Activated CD8-positive, alpha-beta memory T cell treated with anti-CD3 and anti-CD28 coated beads, Interleukin-2, amount 50 U/mL, for 24 hours (primary cell): ENCODE measurements around the gene SEL1L3.
"Not testable (repeated sequence)": the region's sequence is repeated elsewhere in the genome, so short reads cannot be mapped to it uniquely, and the experiment has no call there.

Experiments used
- DNase-seq: peaks from one replicate; pipeline ENCODE4 v3.0.0-alpha.2; 2020; ENCODE audit errors: extremely low read depth

The SEL1L3 gene

DNA sequence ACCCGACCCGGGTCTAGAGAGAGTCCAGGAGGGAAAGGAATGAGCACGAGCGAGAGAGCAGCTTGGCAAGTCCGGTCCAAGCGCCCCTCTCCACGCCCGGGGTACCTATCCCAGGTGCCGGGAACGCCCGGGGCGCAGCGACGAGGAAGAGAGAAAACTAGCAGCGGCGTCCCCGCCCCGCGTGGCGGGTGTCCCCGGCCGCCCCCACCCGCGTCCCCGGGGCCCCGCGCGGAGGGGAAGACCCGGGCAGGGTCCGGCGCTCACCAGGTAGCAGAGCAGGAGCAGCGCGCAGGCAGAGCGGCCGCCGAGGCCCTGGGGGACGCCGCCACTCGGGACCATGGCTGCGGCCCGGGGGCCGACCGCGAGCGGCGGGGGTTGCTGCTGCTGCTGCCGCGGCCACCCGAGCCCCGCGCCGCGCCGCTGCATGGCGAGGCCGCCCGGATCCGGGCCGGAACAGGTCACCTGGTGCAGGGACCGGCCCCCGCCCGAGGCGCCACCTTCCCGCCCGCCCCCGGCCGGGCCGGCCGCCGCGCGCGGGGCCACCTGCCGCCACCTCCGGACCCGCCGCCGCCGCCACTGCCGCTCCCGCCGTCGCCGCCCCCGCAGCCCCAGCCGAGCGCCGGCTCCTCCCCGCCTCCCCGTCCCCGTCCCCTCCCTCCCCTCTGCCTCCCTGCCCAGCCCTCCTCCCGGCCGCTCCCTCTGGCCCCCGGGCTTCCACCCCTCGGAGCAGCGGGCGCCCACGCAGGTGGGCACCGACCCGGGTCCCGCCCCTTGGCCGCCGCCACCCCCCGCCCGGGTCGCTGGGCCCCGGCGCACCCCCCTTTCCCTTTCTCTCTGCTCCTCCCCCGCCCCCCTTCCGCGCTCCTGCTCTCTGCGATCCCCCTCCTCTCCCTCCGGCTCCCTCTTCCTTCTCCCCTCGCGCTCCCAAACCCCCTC, at the start of gene SEL1L3:
TSS of gene SEL1L3 (minus strand) at position 578 of the 936 bp plus-strand sequence. CDS start at position 426, 152 bp downstream.
- no peak for DNase-seq

DNA sequence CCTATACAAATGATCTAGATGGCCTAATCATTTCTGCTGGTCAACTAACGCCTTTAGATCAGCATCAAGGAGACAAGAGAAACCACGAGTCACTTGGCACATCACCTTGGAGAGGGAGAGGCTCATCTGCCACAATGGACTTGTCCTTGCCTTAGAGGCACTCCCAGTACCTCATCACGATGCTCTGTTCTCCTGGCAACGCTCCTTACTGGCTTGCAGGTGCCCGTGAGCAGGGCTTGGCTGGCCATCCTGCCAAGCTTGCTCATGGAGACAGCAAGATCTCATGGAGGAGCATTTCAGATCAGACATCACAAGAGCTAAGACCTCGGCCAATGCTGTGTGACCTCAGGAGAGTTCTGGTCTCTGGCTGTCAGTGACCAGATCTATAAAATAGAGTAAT, 48.6 kb upstream of the SEL1L3 start:
- no peak for DNase-seq

- DNase-seq: no peak
Measured at GRCh38 chr4:25908491-25908901, 45.7 kb upstream of the SEL1L3 start.

DNA sequence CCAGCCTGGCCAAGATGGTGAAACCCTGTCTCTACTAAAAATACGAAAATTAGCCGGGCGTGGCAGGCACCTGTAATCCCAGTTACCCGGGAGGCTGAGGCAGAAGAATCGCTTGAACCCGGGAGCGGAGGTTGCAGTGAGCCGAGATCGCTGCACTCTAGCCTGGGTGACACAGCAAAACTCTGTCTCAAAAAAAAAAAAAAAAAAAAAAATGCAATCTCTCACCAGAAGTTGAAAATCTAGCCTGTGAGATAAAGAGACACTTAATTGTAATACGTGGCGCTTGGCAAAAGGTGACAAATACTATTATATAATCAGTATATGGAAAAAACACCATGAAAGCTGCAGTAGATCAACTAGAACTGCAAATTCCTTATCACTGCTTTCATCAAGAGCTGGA, 43.3 kb upstream of the SEL1L3 start:
- not testable (repeated sequence) for DNase-seq

GRCh38 chr4:25905371-25905770, 42.6 kb upstream of the SEL1L3 start:
- DNase-seq: no peak

GRCh38 chr4:25904748-25905082, 41.9 kb upstream of the SEL1L3 start:
- no peak for DNase-seq

GRCh38 chr4:25903900-25904747, 41.3 kb upstream of the SEL1L3 start:
- no peak for DNase-seq

GRCh38 chr4:25901030-25901430, 38.2 kb upstream of the SEL1L3 start:
- DNase-seq: no peak

- DNase-seq: no peak
Measured at GRCh38 chr4:25900310-25900709, 37.5 kb upstream of the SEL1L3 start.

GRCh38 chr4:25896776-25897539, 34.2 kb upstream of the SEL1L3 start:
- DNase-seq: no peak

DNA sequence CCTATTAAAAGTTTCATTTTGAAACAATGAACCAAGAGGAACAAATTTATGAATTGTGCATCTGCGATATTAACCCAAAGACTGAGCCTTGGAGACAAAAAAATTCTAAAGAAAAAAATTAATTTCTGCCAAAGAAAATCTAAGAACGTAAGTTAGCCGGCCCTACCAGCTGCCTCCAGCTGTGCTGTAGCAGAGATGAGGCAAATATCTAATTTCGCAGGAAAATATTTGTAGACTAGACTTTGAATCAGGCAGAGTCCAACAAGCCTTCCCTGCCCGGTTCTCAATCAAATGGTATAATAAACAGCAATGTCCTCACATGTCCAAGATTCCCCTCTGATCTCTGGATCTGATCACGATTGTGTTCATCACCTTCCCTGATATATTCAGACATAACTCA, 30.0 kb upstream of the SEL1L3 start:
- no peak for DNase-seq

- DNase-seq: no peak
Measured at GRCh38 chr4:25890571-25891485, 28.0 kb upstream of the SEL1L3 start.

DNA sequence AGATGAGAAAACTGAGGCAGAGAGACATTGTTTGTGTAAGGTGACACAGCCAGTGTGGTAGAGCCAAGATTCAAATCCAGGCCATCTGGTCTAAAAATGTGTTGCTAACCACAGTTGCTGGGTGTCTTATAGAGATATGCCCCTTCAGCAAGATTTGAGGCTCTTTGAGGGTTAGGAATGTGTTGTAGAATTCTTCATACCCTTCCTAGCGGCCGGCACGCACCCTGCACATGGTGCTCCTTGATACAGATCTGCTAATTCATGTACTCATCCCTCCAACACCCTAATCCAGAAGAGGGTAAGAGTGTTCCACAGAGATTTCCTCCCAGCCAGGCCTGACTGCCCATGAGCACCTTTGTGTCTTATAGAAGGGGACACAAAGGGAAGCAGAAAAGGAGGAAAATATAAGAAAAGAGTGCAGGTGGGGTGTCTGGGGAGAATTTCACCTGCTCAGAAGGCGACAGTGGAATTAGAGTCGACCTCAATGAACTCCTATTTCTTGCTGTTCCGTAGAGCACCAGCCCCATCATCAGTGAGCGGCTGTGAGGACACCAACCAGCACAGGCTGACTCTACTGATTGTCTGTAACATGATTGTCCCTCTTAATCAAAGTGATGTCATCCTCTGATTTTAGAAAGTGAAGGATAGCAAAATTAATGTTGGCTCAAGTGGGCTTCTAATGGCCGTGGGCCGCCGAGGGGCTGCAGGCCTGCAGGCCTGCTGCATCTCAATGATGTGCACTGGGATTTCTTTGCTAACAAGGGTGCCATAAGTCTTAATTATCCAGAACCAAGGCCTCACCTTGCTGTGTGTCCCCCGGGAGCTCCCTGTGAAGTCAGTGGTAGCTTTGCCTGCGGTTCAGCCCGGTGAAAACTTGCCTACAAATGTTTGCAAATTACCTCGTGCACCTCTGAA, 27.1 kb upstream of the SEL1L3 start:
- DNase-seq: no peak

DNA sequence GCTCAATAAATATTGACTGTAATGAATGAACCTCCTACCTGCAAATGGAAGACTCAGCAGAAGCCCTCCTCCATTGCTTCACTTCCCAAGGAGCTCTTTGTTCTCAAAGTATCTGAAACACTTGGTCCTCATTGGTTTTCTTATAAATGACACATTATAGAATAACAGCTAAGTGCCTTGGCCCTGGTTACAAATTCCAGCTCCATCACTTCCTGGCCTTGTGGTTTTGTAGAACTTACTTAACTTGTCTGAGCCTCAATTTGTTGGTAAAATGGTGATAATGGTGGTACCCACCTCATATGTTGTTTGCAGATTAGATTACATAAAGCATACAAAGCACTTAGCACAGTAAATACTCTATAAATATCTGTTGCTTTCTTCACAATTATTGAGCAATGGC, 26.0 kb upstream of the SEL1L3 start:
- no peak for DNase-seq

DNA sequence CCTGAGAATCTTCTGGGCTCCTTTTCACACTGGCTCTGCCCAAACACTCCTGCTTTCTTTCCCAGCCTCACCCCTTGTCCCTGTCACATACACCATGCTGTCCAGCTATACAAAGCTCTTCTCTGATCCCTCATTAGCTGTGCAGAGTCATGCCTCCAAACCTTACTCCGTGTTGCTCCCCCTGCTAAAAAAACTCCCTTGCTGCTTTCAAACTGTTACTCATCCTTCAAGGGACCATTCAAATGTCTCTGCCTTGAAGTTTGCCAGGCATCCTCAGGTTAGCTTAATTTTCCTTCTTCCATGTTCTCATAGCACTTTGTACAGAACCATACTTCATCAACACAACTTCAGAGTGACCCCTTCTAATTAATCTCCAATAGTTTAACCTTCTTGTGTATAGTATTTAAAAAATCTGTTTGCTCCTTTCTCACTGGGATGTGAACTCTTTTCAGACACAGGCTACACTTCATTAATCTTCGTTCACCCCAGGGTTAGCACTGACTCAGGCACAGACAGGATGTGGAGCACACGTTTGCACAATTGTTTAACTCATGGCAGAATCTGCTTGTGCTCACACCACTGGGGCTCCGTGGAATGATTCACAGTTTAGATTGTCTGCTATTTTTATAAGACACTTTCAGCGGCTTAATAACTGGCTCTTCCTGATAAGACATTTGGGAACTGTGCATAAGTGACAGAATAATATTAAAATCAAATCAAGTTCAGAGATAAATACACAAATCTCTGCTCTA, 21.4 kb upstream of the SEL1L3 start:
- no peak for DNase-seq

DNA sequence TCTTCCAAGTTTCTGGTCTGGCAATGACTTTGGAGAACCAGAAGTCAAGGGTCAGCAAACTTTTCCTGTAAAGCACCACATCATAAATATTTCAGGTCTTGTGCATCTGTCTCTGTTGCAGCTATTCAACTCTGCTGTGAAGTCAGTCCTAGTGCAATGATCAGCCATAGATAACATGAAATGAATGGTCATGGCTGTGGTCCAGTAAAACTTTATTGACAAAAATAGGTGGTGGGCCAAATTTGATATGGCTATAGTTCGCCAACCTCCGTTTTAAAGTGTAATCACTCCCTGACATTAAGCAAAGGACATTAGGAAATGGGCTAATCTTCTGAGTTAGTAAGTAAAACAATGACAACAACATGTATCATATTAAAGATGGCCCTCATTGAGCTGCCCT, 20.8 kb upstream of the SEL1L3 start:
- no peak for DNase-seq

GRCh38 chr4:25882226-25882625, 19.4 kb upstream of the SEL1L3 start:
- no peak for DNase-seq

GRCh38 chr4:25881193-25881592, 18.4 kb upstream of the SEL1L3 start:
- no peak for DNase-seq

- DNase-seq: no peak
Measured at GRCh38 chr4:25879991-25880651, 17.3 kb upstream of the SEL1L3 start.
